Vagina (tissue), 2 donors: ENCODE results near the gene MECP2. TPM values are rescaled to one million over a fixed set of nuclear protein-coding genes. Genes with fewer than 3 reads are reported as not detected.

Source experiments
- DNase-seq, 2 donors: peaks; one replicate each; pipeline ENCODE4 v3.0.0-alpha.2; 2017; ENCODE audit errors: extremely low spot score in 2 of 2
- H3K27ac ChIP-seq: fragments of 200-600 bp; sonication (generic); one replicate; pipeline ENCODE4 v1.5.1; 2019
- H3K27me3 ChIP-seq: fragments of 200-600 bp; sonication (generic); one replicate; pipeline ENCODE4 v1.5.1; 2019
- H3K36me3 ChIP-seq, 2 donors: fragments of 200-600 bp; sonication (generic); one replicate each; pipeline ENCODE4 v1.5.1; 2017 to 2019
- H3K4me1 ChIP-seq: fragments of 200-600 bp; sonication (generic); one replicate; pipeline ENCODE4 v1.5.1; 2019
- H3K4me3 ChIP-seq, 2 donors: fragments of 200-600 bp; sonication (generic); 1 replicate in 1 of 2; 2 replicates in 1 of 2; pipeline ENCODE4 v1.5.1; 2016 to 2019
- H3K9me3 ChIP-seq: fragments of 200-600 bp; sonication (generic); one replicate; pipeline ENCODE4 v1.5.1; 2019
- POLR2A ChIP-seq, 2 donors: fragments of 450-650 bp; IDR thresholded peaks; one replicate each; pipeline ENCODE4 v1.6.1; 2017; ENCODE audit warnings: antibody characterized with exemption in 2 of 2, mild to moderate bottlenecking in 2 of 2, moderate library complexity in 2 of 2
- POLR2AphosphoS5 ChIP-seq, 2 donors: sonication (generic); formaldehyde crosslinking; IDR thresholded peaks; one replicate each; pipeline ENCODE4 v1.9.0; 2017; ENCODE audit warnings: antibody characterized with exemption in 2 of 2, mild to moderate bottlenecking in 2 of 2, low read depth in 1 of 2; ENCODE audit not compliant: insufficient read depth in 1 of 2
- intact Hi-C: fragments of 100-400 bp; cut with DNase I; formaldehyde crosslinking; loops from one replicate; pipeline ENCODE4 v1.15.1; 2023
- total RNA-seq: library from RNA; depleted of rRNA; stranded (reverse); fragments of >200 nt; gene quantifications from one replicate; pipeline ENCODE4 v1.2.3, GENCODE V29; 2016
- TF ChIP-seq, protein P1 (sequence below), 3 experiments: fragments of 450-650 bp in 2 of 3; fragments of 200-600 bp in 1 of 3; sonication (generic) in 1 of 3; IDR thresholded peaks; one replicate each; pipeline ENCODE4 v1.5.1; 2017 to 2019; ENCODE audit warnings: antibody characterized with exemption in 3 of 3, mild to moderate bottlenecking in 2 of 3, moderate library complexity in 2 of 3

MECP2 gene
- total RNA-seq, 1 donor from 2014 or later = 38.5 TPM

DNA sequence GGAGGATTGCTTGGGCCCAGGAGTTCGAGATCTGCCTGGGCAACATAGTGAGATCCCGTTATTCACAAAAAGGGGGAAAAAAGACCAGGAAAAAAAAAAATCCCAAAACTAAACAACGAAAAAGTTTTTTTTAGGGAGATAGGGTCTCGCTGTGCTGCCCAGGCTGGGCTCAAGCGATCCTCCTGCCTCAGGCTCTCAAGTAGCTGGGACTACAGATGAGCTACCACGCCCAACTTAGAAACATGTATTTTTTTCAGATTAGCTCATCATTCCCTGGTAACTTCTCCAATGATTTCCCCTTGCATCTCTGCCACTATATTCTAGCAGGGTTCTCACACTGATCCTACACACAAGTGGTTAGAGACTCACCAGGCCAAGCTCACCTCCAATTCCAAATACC lies 53.4 kb downstream of the MECP2 start:
- no peaks in the 10 kb centered on the region for H3K27me3 ChIP-seq
- intact Hi-C loops = no loop called here
- H3K4me3 ChIP-seq = no peak overlapping the region
- no peak for DNase-seq
- peak overlapping the region; percentile 58 for H3K27ac ChIP-seq
- no peaks in the 10 kb centered on the region for H3K9me3 ChIP-seq
- H3K4me1 ChIP-seq = peaks cover 84% of the 10 kb centered on the region
- H3K36me3 ChIP-seq = no peaks in the 10 kb centered on the region
- TF ChIP-seq, protein P1, sequence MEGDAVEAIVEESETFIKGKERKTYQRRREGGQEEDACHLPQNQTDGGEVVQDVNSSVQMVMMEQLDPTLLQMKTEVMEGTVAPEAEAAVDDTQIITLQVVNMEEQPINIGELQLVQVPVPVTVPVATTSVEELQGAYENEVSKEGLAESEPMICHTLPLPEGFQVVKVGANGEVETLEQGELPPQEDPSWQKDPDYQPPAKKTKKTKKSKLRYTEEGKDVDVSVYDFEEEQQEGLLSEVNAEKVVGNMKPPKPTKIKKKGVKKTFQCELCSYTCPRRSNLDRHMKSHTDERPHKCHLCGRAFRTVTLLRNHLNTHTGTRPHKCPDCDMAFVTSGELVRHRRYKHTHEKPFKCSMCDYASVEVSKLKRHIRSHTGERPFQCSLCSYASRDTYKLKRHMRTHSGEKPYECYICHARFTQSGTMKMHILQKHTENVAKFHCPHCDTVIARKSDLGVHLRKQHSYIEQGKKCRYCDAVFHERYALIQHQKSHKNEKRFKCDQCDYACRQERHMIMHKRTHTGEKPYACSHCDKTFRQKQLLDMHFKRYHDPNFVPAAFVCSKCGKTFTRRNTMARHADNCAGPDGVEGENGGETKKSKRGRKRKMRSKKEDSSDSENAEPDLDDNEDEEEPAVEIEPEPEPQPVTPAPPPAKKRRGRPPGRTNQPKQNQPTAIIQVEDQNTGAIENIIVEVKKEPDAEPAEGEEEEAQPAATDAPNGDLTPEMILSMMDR (IDR thresholded peaks at IDR 0.05) = no peak
- TF ChIP-seq POLR2AphosphoS5 (IDR thresholded peaks at IDR 0.05; ENCODE audit: insufficient read depth in 1 of 2, low read depth in 1 of 2) (no peak), POLR2A (IDR thresholded peaks at IDR 0.05) (no peak)

DNA sequence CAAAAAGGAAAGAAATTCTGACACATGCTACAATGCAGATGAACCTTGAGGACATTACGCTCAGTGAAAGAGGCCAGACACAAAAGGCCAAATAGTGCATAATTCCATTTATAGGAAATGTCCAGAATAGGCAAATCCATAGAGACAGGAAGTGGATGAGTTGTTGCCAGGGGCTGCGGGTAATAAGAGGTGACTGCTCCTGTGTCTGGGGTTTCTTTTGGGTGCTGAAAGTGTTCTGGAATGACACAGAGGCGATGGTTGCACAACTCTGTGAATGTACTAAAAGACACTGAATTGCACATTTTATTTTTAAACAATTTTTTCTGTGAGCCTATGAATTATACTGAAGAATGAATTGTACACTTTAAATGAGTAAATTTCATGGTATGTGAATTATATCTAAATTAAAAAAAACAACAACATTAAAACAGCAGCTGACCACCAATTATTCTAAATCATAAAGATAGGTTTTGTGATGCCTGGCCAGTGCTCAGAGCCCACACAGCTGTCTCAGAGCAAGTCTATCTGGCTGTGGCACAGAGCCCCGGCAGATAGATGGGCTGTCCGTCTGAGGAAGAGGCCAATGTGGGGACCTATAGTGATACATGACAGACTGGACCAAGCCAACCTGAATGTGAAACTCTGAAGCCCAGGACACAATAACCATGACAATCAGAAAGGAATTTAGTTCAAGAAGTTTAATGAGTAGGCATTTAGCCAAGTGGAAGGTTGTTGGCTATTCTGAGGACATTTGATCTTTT lies 54.3 kb downstream of the MECP2 start:
- Histone ChIP-seq H3K27ac (peak overlapping the region; percentile 58), H3K4me1 (peaks cover 76% of the 10 kb centered on the region), H3K4me3 (no peak overlapping the region), H3K9me3 (no peaks in the 10 kb centered on the region), H3K36me3 (no peaks in the 10 kb centered on the region), H3K27me3 (no peaks in the 10 kb centered on the region)
- TF ChIP-seq POLR2AphosphoS5 (IDR thresholded peaks at IDR 0.05; ENCODE audit: insufficient read depth in 1 of 2, low read depth in 1 of 2) = no peak
- DNase-seq = no peak
- intact Hi-C loops = no loop called here

DNA sequence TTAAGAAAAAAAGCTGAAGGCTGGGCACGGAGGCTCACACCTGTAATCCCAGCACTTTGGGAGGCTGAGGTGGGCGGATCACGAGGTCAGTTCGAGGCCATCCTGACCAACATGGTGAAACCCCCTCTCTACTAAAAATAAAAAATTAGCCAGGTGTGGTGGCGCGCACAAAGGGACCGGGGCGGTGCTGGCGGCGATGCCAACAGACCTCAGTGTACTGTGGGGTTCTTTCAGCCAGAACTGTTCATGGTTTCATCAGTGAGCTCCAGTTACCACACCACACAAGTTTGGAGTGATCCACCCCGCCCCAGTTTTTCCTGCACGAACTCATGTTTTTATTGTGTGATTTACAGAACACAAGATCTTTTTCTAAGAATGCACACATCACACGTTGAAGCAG lies 56.7 kb downstream of the MECP2 start:
- H3K4me3 ChIP-seq = no peak overlapping the region

GRCh38 chrX:154040307-154040756 lies 57.2 kb downstream of the MECP2 start:
- Histone ChIP-seq H3K9me3 (no peaks in the 10 kb centered on the region), H3K27me3 (no peaks in the 10 kb centered on the region), H3K4me1 (peaks cover 49% of the 10 kb centered on the region), H3K36me3 (no peaks in the 10 kb centered on the region), H3K4me3 (peak overlapping the region in 1 of 2 donors; percentile 2), H3K27ac (peak overlapping the region; percentile 55)
- DNase-seq = no peak
- TF ChIP-seq, protein P1 (IDR thresholded peaks at IDR 0.05) = no peak
- TF ChIP-seq POLR2A (IDR thresholded peaks at IDR 0.05) (no peak), POLR2AphosphoS5 (IDR thresholded peaks at IDR 0.05; ENCODE audit: insufficient read depth in 1 of 2, low read depth in 1 of 2) (no peak)
- intact Hi-C loops = no loop called here

More for the DNA sequence above, 56.7 kb downstream of the MECP2 start:
- no peak for DNase-seq
- intact Hi-C loops = no loop called here
- Histone ChIP-seq H3K4me1 (peaks cover 55% of the 10 kb centered on the region), H3K27ac (peak overlapping the region; percentile 55), H3K27me3 (no peaks in the 10 kb centered on the region), H3K9me3 (no peaks in the 10 kb centered on the region), H3K36me3 (no peaks in the 10 kb centered on the region)
- no peak for TF ChIP-seq POLR2AphosphoS5 (IDR thresholded peaks at IDR 0.05; ENCODE audit: insufficient read depth in 1 of 2, low read depth in 1 of 2)
- no peak for TF ChIP-seq POLR2A (IDR thresholded peaks at IDR 0.05)
- TF ChIP-seq, protein P1 (IDR thresholded peaks at IDR 0.05) = no peak

- TF ChIP-seq, protein P1 (IDR thresholded peaks at IDR 0.05) = no peak
- TF ChIP-seq POLR2A (IDR thresholded peaks at IDR 0.05) (no peak), POLR2AphosphoS5 (IDR thresholded peaks at IDR 0.05; ENCODE audit: insufficient read depth in 1 of 2, low read depth in 1 of 2) (no peak)
- intact Hi-C loops = no loop called here
Measured at GRCh38 chrX:154039577-154039976, 57.9 kb downstream of the MECP2 start.

More at GRCh38 chrX:154039577-154039976, 57.9 kb downstream of the MECP2 start:
- Histone ChIP-seq H3K9me3 (no peaks in the 10 kb centered on the region), H3K36me3 (no peaks in the 10 kb centered on the region), H3K27me3 (no peaks in the 10 kb centered on the region), H3K4me1 (peaks cover 42% of the 10 kb centered on the region), H3K27ac (peak overlapping the region; percentile 21), H3K4me3 (no peak overlapping the region)
- no peak for DNase-seq
